GM23248 (cell line): ENCODE data around the gene CT55. TPM values are rescaled to one million over a fixed set of nuclear protein-coding genes. Genes with fewer than 3 reads are reported as not detected.
"Not testable (repeated sequence)": the region's sequence is repeated elsewhere in the genome, so short reads cannot be mapped to it uniquely, and the experiment has no call there.

Source experiments
- DNase-seq: peaks from one replicate; pipeline ENCODE4 v3.0.0-alpha.2; 2015
- H2AFZ ChIP-seq: fragments of 200-600 bp; sonication (generic); 2 replicates; pipeline ENCODE4 v1.6.1; 2016; ENCODE audit warnings: antibody characterized with exemption
- H3F3A ChIP-seq: fragments of 200-600 bp; sonication (generic); 2 replicates; pipeline ENCODE4 v1.6.1; 2016; ENCODE audit warnings: mild to moderate bottlenecking, antibody characterized with exemption, mixed run types; ENCODE audit not compliant: insufficient read depth
- H3K27ac ChIP-seq: fragments of 200-600 bp; sonication (generic); 2 replicates; pipeline ENCODE4 v1.5.1; 2016; ENCODE audit warnings: mild to moderate bottlenecking
- H3K27me3 ChIP-seq: fragments of 200-600 bp; sonication (generic); replicated peaks from 2 replicates; pipeline ENCODE4 v1.6.1; 2016; ENCODE audit warnings: mild to moderate bottlenecking; ENCODE audit not compliant: insufficient read depth
- H3K36me3 ChIP-seq: fragments of 200-600 bp; sonication (generic); 2 replicates; pipeline ENCODE4 v1.6.1; 2016; ENCODE audit warnings: low read depth, mild to moderate bottlenecking
- H3K4me1 ChIP-seq: fragments of 200-600 bp; sonication (generic); 2 replicates; pipeline ENCODE4 v1.6.1; 2016; ENCODE audit warnings: mild to moderate bottlenecking; ENCODE audit not compliant: insufficient read depth
- H3K4me2 ChIP-seq: fragments of 200-600 bp; sonication (generic); one replicate; pipeline ENCODE4 v1.6.1; 2016; ENCODE audit warnings: mild to moderate bottlenecking; ENCODE audit not compliant: unreplicated experiment
- H3K4me3 ChIP-seq: fragments of 200-600 bp; sonication (generic); 2 replicates; pipeline ENCODE4 v1.5.1; 2016; ENCODE audit warnings: mild to moderate bottlenecking
- H3K79me2 ChIP-seq: fragments of 200-600 bp; sonication (generic); 2 replicates; pipeline ENCODE4 v1.6.1; 2016; ENCODE audit warnings: mild to moderate bottlenecking; ENCODE audit not compliant: insufficient read depth
- H3K9ac ChIP-seq: fragments of 200-600 bp; sonication (generic); 2 replicates; pipeline ENCODE4 v1.6.1; 2016; ENCODE audit warnings: mild to moderate bottlenecking
- H3K9me2 ChIP-seq: fragments of 200-600 bp; sonication (generic); 2 replicates; pipeline ENCODE4 v1.6.1; 2016; ENCODE audit warnings: mixed run types, mild to moderate bottlenecking, moderate library complexity; ENCODE audit not compliant: insufficient read depth
- H3K9me3 ChIP-seq: fragments of 200-600 bp; sonication (generic); one replicate; pipeline ENCODE4 v1.6.1; 2017; ENCODE audit warnings: low read depth
- H4K20me1 ChIP-seq: fragments of 200-600 bp; sonication (generic); 2 replicates; pipeline ENCODE4 v1.6.0; 2016; ENCODE audit not compliant: insufficient read depth
- EZH2 ChIP-seq: fragments of 200-600 bp; sonication (generic); IDR thresholded peaks from 2 replicates; pipeline ENCODE4 v1.6.1; 2018; ENCODE audit warnings: antibody characterized with exemption, mild to moderate bottlenecking; ENCODE audit not compliant: insufficient read depth, poor library complexity, severe bottlenecking
- EZH2phosphoT487 ChIP-seq: fragments of 200-600 bp; sonication (generic); IDR thresholded peaks from 2 replicates; pipeline ENCODE4 v1.6.1; 2018; ENCODE audit warnings: antibody characterized with exemption, moderate library complexity, mild to moderate bottlenecking, low read depth; ENCODE audit not compliant: insufficient read depth
- WGBS, 2 experiments: methylation state at CpG; one replicate each; pipeline ENCODE4 v1.1.6; 2015 to 2017; ENCODE audit warnings: low lambda C conversion rate in 2 of 2, low coverage in 1 of 2; ENCODE audit errors: missing lambda C conversion rate in 2 of 2; 5-methylcytosine and 5-hydroxymethylcytosine counted together
- in situ Hi-C: fragments of 300-500 bp; cut with MboI; formaldehyde crosslinking; loops from 2 replicates; pipeline ENCODE4 v1.15.0; 2020
- polyA plus RNA-seq: library from polyadenylated mRNA; unstranded; fragments of >200 nt; fragmentation: Nextera tagmentation; extraction: Ambion mirVana; gene quantifications from 2 replicates; pipeline ENCODE4 v1.2.1, GENCODE V29; 2016
- total RNA-seq: library from RNA; depleted of rRNA; stranded (reverse); fragments of >200 nt; shearing (Covaris generic); gene quantifications from 2 replicates; pipeline ENCODE4 v1.2.3, GENCODE V29; 2014; rRNA removed

The CT55 gene
- total RNA-seq, result not detected in 2 replicates
- polyA plus RNA-seq, result not detected in 2 replicates

- no peak within 1 kb of the TSS for H2AFZ ChIP-seq
- no peak within 1 kb of the TSS for H3K27ac ChIP-seq
- no peaks in the 10 kb centered on the region for H3K4me1 ChIP-seq
- no peaks in the 10 kb centered on the region for H3K9me2 ChIP-seq
- no peak for DNase-seq
- no peak for TF ChIP-seq EZH2
- TF ChIP-seq EZH2phosphoT487, result no peak
- no peaks in the 10 kb centered on the region for H3K36me3 ChIP-seq
- no peaks in the 10 kb centered on the region for H3K9me3 ChIP-seq
- H3F3A ChIP-seq, result no peaks in the 10 kb centered on the region
- H4K20me1 ChIP-seq, result no peaks in the 10 kb centered on the region
- in situ Hi-C loops, result no loop called here
- H3K27me3 ChIP-seq, result no peaks in the 10 kb centered on the region
- H3K79me2 ChIP-seq, result no peaks in the 10 kb centered on the region
- H3K9ac ChIP-seq, result no peak within 1 kb of the TSS
- WGBS, 2 experiments, result 68 to 72% methylated on average over 13 to 17 of the region's 27 CpGs
- H3K4me3 ChIP-seq, result no peak within 1 kb of the TSS
- no peak within 1 kb of the TSS for H3K4me2 ChIP-seq
These were observed at the start of gene CT55 for GRCh38 chrX:135170877-135171519. Gene CT55, minus strand, starts transcription at chrX:135171398. Its CDS starts 227 bp downstream, at chrX:135171171.

- H3F3A ChIP-seq, result no peaks in the 10 kb centered on the region
- H4K20me1 ChIP-seq, result no peaks in the 10 kb centered on the region
- no peaks in the 10 kb centered on the region for H3K27me3 ChIP-seq
- no peaks in the 10 kb centered on the region for H3K4me1 ChIP-seq
- H3K4me3 ChIP-seq, result no peak overlapping the region
- H3K27ac ChIP-seq, result no peak overlapping the region
- TF ChIP-seq EZH2phosphoT487 (no peak), EZH2 (no peak)
- H2AFZ ChIP-seq, result no peak overlapping the region
- in situ Hi-C loops, result no loop called here
- DNase-seq, result no peak
- no peak overlapping the region for H3K4me2 ChIP-seq
- no peaks in the 10 kb centered on the region for H3K36me3 ChIP-seq
- no peaks in the 10 kb centered on the region for H3K9me2 ChIP-seq
- H3K9ac ChIP-seq, result no peak overlapping the region
- no peaks in the 10 kb centered on the region for H3K9me3 ChIP-seq
- WGBS, 2 experiments, result 63 to 74% methylated on average over 8 of the region's 8 CpGs
- H3K79me2 ChIP-seq, result no peaks in the 10 kb centered on the region
These were observed 42.1 kb upstream of the CT55 start for GRCh38 chrX:135213200-135213844.

- H2AFZ ChIP-seq, H3K4me1 ChIP-seq, H3K9me3 ChIP-seq, in situ Hi-C loops, H3F3A ChIP-seq, H3K27ac ChIP-seq, H3K36me3 ChIP-seq, H3K79me2 ChIP-seq, H3K9me2 ChIP-seq, H3K9ac ChIP-seq, H3K27me3 ChIP-seq, H3K4me3 ChIP-seq, H3K4me2 ChIP-seq, H4K20me1 ChIP-seq: not testable (repeated sequence)
- DNase-seq, result peak; percentile 0
- 5% methylated on average over 4 to 11 of the region's 11 CpGs for WGBS, 2 experiments
These were observed 35.2 kb upstream of the CT55 start for GRCh38 chrX:135206427-135206826.

- no peaks in the 10 kb centered on the region for H3K27me3 ChIP-seq
- H4K20me1 ChIP-seq, result no peaks in the 10 kb centered on the region
- no peaks in the 10 kb centered on the region for H3K4me1 ChIP-seq
- no peaks in the 10 kb centered on the region for H3K9me3 ChIP-seq
- in situ Hi-C loops, result no loop called here
- no peak overlapping the region for H3K4me3 ChIP-seq
- TF ChIP-seq EZH2phosphoT487, result no peak
- no peak for TF ChIP-seq EZH2
- DNase-seq, result no peak
- H3K79me2 ChIP-seq, result no peaks in the 10 kb centered on the region
- H2AFZ ChIP-seq, result no peak overlapping the region
- H3K9me2 ChIP-seq, result no peaks in the 10 kb centered on the region
- 21 to 23% methylated on average over 3 to 4 of the region's 4 CpGs for WGBS, 2 experiments
- H3K9ac ChIP-seq, result no peak overlapping the region
- no peak overlapping the region for H3K27ac ChIP-seq
- no peaks in the 10 kb centered on the region for H3F3A ChIP-seq
- no peak overlapping the region for H3K4me2 ChIP-seq
- H3K36me3 ChIP-seq, result no peaks in the 10 kb centered on the region
These were observed 29.1 kb upstream of the CT55 start for GRCh38 chrX:135200297-135200696.
